Germinal center (tissue), 1 donor: ENCODE data around the gene DLG1.
A peak's percentile ranks its signal among the peaks of the same experiment; 100 is the strongest.
"Not testable (repeated sequence)": the region's sequence is repeated elsewhere in the genome, so short reads cannot be mapped to it uniquely, and the experiment has no call there.

Experiments
- DNase-seq: peaks from one replicate; pipeline ENCODE4 v3.0.0; 2012; ENCODE audit warnings: mixed read lengths, low spot score

The DLG1 gene

DNA sequence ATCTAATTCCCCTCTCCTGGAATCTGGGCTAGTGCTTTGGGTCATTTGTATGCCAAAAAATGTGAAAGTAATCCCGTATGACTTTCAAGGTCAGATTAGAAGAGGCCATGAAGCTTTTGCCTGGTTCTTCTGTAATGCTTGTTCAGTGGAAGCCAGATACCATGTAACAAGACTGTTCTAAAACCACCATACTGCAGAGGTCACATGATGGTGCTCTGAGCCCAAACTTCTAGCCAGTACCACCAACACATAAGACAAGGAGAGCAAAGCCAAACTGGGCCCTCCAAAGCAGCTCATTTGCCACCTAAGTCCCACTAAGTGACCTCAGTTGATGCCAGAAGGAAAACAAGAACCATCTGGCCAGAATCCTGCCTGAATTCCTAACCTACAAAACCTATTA is 204.5 kb downstream of the DLG1 start:
- no peak for DNase-seq

DNA sequence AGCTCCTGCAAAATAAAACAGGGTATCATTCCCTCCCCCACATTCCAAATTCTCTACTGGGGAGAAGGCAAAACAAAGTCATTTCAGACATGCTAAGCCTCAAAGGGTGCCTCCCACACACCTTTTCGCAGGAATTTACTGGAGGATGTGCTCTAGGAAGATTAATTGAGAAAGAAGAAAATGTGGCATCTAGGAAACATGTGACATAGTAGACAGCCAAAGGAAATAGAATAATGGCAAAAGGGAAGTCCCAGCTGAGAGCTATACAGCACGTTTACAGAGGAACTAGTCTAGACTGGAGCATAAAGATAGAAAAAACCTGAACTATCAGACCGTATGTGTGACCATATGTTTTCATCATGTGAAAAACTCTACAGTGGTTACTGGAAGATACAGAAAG is 210.0 kb downstream of the DLG1 start:
- peak; percentile 3 for DNase-seq

DNA sequence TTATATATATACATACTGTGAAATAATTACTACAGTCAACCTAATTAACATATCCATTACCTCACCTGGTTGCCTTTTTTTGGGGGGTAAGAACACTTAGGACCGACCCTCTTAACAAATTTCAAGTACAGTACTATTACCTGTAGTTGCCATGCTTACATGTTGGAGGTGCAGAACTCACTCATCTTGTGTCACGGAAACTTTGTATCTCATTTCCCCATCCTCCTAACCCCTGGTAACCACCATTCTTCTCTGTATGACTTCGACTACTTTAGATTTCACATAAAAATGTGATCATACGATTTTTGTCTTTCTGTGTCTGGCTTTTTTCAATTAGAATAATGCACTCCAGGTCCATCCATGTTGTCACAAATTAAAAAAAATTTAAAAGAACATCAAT is 213.3 kb downstream of the DLG1 start:
- no peak for DNase-seq

DNA sequence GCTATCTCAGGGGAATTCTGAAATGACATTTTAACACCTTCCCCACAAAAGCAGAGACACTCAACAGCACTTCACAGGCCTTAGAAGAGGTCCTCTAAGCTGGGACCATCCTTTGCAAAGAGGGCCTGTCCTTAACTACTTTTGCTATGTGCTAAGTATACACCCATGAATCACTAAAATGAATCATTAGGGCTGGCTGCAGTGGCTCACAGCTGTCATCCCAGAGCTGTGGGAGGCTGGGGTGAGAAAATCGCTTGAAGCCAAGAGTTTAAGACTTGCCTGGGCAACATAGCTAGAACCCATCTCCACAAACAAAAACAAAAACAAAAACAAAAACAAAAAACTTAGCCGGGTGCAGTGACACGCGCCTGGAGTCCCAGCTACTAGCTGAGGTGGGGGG is 214.9 kb downstream of the DLG1 start:
- DNase-seq: no peak

DNA sequence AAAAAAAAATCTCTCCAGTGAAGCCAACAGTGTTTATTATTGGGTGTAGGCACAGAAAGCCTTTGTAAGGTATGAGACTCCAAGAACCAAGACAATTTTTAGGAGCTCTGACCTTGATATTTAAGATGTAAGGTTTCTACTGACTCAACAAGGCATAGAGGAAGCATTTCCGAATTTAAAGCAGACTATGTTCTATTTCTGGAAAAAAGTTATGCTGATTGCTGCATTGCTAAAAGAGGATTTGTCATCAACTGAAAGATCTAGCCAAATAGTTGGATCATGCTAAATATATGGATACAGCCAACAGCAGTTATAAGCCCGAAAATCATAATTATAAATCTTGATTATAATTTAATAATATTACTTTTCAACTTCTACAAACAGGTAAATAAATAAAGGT is 215.5 kb downstream of the DLG1 start:
- no peak for DNase-seq

DNA sequence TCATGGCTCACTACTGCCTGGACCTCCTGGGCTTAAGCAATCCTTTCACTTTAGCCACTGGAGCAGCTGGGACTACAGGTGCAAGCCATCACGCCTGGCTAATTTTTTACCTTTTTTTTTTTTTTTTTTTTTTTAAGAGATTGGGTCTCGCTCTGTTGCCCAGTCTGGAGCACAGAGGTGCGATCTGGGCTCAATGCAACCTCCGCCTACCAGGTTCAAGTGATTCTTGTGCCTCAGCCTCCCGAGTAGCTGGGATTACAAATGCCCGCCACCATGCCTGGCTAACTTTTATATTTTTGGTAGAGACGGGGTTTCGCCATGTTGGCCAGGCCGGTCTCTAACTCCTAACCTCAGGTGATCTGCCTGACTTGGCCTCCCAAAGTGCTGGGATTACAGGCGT is 218.1 kb downstream of the DLG1 start:
- no peak for DNase-seq

DNA sequence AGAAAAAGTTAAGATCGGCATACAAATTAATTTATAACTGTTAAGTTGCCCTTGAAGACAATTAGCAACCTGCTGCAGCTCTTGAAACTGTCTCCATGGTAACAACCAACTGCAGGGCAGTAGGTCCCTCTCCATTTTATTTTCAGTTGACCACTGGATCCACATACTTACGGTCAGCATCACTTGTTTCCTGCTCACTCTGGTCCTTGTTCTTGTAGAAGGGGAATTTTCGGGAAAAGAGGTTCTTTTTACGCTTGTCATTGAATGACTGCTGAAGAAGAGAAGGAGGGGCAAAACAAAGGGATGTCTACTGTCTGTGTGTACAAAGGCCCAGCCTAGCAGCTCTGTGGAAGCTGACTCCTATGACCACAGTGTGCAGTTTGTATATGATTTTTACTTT is 222.0 kb downstream of the DLG1 start:
- DNase-seq: no peak

DNA sequence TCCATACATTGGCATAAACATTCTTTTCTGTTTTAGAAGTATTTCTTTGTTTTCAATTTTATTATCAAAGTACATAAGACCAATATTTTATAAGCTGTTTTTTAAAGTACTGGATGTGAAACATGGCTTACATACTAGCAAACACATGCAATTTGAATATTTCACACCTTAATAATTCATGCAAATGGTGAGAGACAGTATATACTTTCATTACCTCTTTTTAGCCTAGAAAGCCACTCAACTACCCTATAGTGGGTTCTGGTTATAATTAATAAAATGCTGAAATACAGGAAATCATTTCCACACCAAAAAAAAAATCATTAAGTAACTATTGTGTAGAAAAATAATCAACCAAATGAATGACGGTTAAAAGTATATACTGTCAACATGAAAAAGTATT is 230.3 kb downstream of the DLG1 start:
- peak; percentile 33 for DNase-seq

DNA sequence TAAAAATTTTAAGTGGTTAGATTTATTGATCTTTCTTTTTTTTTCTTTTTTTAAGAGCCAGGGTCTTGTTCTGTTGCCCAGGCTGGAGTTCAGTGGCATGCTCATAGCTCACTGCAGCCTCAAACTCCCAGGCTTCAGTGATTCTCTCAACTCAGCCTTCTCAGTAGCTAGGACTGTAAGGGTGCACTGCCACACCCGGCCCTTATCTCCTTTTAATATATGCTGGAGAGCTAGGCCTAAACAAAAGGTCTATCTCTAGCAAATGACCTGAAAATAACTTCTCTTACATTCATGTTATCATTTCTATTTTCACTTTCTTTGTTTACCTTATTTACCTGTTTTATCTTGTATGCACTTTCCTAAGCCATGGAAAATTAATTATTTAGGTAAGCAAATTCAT is 233.6 kb downstream of the DLG1 start:
- DNase-seq: no peak

DNA sequence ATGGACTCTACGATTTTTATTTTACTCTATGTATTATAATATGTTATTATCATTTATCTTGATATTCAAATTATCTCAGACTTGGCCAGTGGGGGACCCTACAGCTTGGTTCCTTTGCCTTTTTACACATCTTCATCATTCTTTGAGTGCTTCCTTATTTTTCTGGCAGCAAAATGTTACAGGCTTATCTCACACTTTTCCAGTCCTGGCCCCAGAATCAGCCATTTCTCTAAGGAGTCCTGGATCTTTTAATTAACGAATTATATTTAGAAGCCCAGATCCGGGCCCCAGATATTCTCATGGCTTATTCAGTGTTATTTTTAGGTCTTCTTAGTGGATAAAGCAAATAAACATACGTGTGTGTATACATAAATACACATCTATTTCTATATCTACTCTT is 236.0 kb downstream of the DLG1 start:
- no peak for DNase-seq

DNA sequence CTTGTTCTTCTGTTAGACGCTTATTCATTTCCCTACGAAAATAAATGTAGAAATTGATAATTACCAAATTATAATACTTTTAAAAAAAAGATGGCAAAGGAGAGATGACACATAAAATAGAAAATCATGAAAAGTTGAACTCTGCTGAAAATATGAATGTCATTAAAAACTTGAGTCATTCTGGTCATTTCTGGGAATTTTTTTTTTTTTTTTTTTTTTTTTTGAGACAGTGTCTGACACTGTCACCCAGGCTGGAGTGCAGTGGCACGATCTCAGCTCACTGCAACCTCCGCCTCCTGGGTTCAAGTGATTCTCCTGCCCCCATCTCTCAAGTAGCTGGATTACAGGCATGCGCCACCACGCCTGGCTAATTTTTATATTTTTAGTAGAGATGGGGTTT is 246.8 kb downstream of the DLG1 start:
- DNase-seq: not testable (repeated sequence)

DNA sequence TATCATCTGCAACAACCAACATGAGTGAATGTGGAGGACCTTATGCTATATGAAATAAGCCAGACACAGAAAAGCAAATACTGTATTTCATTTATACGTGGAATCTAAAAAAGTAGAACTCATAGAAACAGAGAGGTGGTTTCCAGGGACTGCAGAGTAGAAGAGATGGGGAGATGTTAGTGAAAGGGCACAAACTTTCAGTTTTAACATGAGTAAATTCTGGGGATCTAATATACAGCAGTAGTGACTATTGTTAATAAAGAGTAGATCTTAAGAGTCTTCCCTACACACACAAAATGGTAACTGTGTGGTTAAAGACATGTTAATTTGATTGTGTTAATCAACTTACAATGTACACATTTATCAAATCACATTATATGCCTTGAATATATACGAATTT is 247.9 kb downstream of the DLG1 start:
- no peak for DNase-seq

DNA sequence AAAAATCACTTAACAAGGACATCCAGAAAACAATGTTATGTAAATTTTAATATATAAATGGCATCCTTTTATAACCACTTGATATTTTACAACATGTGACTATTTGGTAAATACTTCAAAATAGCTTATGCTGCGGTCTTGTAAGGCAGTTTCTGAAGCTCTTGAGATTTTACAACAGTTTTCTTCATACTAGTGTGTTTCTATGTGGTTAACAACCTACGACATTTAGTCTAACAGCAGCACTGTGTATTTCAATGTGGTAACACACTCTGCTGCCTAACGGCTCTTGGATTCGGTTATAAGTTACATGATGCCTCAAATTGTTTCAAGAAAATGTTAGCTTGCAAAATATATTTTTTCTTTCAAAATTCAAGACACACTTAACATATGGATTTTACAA is 255.9 kb downstream of the DLG1 start:
- no peak for DNase-seq

DNA sequence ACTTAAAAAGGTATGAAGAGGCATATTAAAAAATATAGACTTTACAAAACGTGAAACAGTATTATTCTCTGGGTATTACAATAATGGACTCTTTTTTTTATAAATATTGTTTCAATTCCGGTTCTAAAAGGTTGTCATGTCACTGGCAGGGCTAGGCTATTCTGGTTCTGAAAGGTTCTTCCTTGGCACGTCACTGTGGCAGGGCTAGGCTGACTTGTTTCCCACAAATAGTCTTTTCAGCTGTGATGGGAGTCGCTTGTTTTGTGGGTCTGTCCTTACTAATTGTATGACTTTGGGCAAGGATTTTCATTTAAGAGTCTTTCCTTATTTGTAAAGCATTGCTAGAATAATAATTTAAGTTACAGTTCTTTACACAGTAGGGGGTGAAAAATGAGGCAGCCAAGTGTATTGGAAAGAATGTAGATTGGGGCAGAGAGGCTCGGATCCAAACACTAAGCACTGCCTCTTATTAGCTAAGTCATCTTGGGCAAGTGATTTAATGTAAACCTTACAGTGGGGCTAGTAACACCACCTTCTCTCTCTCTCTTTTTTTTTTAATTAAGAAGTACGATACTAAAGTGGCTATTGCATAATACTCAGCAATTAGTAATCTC is 256.4 kb downstream of the DLG1 start:
- DNase-seq: no peak

DNA sequence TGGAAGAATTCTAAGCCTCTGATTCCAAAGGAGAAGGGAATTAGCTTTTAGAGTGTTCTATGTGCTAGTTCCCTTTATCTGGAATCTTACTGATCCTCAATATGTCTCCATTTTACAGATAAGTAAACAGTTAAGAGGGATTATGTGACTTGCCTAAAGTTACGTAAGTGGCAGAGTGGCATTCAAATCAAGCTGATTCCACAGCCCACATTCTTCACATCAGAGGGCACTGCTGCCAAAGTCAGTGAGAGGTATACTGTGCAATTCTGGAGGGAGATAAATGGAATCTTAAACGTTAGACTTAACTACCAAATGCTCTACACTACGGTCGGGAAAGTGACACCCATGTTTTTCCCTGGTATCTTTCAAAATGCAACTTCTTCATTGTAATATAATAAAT is 257.8 kb downstream of the DLG1 start:
- no peak for DNase-seq

DNA sequence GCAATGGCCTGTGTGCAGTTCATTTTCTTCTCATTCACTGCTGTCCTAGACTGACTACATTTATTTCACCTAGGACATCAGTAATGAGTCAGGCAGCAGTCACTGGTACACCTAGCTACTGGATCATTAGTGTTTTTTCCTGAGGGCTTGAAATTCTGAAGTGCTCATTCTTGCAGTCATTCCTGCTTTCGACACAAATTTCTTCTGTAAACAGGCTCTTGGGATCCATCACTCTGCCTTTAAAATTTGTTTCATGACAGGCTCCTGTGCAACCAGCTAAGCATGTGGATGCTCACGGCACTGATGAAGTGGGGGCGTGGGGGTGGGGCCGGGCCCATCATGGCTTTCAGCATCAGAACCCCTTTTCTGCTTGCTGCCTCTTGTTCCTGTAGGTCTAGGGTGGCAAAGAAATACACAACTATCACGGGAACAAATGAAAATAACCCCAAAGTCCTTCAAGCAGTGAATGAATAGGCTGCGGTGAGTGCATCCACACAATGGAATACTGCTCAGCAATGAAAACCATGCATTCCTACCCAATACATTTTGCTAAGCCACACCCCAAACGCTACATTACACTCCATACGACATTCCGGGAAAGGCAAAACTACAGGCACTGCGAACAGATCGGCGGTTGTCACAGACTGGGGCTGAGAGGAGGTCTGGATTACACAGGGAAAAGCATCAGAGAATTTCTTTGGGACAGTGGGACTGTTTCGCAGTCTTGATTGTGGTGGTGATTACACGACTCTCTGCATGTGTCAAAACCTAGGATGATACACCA is 259.5 kb downstream of the DLG1 start:
- DNase-seq: no peak

DNA sequence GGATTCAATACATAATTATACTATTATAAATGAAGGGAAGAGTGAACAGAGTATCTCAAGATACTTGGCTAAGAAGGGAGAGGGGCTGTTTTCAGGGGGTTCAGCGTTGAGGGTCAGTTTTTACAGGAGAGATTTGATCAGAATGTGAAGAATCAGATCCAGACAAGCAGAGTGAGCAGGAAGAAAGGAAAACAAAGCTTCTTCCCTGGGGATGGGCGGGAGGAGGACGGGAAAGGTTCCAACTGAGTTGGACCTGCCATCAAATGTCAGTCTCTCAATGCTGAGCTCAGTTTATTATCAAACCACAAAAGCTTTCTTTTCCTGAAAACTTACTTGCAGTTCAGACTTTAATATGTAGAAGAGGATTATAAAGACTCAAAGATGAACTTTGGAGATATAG is 262.8 kb downstream of the DLG1 start:
- DNase-seq: no peak

DNA sequence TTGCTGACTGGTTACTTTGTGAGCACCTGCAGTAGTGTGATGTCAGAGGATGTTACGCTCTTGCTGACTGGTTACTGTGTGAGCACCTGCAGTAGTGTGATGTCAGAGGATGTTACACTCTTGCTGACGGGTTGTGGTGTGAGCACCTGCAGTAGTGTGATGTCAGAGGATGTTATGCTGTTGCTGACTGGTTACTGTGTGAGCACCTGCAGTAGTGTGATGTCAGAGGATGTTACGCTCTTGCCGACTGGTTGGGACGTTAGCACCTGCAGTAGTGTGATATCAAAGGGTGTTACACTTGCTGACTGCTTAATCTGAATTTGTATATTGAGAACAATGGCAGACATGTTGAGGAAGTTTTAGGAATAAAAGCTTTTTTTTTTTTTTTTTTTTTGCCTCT is 263.6 kb downstream of the DLG1 start:
- not testable (repeated sequence) for DNase-seq

DNA sequence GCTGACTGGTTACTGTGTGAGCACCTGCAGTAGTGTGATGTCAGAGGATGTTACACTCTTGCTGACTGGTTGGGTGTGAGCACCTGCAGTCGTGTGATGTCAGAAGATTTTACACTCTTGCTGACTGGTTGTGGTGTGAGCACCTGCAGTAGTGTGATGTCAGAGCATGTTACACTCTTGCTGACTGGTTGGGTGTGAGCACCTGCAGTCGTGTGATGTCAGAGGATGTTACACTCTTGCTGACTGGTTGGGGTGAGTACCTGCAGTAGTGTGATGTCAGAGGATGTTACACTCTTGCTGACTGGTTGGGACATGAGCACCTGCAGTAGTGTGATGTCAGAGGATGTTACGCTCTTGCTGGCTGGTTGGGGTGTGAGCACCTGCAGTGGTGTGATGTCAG is 264.6 kb downstream of the DLG1 start:
- not testable (repeated sequence) for DNase-seq

DNA sequence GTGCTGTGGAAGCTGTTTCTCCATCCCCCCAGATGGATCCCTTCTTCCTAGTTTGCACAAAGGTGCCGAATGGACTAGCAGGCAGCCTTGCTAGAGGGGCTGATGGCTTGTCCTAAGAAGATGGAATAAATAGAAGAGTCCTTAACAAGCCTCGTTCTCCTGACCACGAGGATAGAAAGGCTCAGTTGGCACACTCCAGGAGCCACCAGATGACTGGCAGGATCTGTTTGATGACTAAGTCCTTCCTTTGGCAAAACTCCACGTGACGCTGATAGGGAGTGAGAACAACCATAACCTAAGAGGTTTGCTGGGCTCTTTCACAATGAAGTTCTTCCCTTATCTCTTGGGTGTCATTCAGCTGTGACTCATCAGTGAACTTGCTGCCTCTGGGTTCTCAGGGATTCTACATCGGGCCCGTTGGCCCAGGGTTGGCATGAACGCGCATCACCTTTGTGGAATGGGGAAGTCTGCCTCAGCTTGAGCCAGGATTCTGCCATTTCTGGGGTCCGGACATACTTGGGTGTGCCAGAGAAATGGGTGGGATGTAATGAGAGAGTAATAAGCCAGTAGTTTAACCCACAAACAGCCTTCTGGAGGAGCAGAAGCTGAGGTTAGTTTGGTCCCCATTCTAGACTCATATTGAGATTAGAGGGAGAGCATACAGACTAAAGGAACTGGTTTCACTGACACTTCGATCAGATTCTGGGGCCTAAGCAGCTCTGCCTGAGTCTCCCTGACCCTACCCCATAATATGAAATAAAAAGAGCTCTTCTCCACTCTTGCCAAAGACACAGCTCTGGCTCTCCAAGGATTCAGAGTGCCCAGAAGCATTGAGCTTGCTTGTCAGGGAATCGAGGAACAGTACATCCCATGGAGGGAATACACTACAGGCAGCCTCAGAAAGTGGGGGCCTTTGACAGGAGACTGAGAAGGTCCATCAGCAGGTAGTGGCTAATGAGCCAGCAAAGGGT is 266.8 kb downstream of the DLG1 start:
- no peak for DNase-seq

DNA sequence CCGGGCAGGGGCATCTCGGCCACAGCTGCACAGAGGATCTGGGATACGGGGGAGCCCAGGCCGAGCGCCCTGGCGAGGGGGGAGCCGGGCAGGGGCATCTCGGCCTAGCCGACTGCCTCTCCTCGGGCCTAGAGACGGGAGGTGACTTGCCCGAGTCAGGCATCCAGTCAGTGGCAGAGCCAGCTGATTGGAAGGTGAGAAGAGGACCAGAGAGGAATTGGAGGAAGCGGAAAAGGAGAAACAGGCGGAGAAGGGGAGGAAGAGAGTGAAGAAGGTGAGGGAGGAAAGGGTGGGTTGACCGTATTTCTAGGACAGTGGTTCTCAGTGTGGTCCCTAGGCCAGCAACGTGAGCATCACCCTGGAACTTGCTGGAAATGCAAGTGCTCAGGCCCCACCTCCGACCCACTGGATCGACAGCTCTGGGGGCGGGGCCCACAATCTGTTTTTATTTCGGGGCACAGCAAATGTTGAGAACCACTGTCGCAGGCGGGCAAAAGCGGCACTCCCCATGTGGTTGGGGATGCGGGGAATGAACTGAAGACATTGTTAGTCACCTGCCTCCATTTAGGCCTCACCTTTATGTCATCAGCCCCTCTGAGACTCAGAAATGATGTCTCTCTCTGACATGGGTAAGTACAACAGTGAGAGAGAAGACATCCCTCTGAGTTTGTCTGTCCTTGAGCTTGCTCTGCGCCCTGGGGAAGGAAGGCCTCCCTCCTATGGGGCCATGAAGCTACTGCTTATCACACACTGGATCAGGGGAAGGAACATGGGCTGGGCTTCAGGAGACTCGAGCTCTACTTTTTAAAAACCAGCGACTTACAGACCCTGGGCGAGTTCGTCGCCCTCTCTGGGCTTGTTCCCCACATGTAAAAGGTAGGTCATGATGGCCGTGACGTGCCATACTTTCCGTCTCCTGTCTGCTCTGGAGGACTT is 267.8 kb downstream of the DLG1 start:
- peak; percentile 1 for DNase-seq
